Activated T-cell treated with anti-CD3 and anti-CD28 coated beads for 24 hours (primary cell): Measurements from ENCODE around the gene SIRT7.

Experiments
- DNase-seq: peaks from one replicate; pipeline ENCODE4 v3.0.0-alpha.2; 2020; ENCODE audit warnings: low read depth

The SIRT7 gene

DNA sequence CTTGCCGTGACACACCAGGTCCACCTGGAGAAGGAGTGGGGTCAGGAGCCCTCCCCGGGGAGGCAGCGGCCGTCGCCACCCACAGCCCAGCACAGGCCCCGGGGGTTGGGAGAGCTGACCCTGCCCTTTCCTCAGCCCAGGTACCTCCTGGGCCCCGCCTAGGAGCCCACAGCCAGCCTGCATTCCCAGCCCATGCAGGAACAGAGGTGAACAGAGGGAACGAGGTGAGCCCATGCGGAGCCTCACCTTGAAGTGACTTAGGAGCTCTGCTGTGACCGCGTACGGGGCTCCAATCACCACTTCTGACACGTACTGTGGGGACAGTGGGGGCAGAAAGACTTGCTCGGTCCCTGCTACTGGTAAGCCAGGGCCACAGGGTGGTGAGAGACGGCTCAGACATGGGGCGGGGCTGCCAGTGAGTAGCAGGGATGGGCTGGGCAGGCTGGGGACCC is 12.5 kb downstream of the SIRT7 start:
- no peak for DNase-seq

DNA sequence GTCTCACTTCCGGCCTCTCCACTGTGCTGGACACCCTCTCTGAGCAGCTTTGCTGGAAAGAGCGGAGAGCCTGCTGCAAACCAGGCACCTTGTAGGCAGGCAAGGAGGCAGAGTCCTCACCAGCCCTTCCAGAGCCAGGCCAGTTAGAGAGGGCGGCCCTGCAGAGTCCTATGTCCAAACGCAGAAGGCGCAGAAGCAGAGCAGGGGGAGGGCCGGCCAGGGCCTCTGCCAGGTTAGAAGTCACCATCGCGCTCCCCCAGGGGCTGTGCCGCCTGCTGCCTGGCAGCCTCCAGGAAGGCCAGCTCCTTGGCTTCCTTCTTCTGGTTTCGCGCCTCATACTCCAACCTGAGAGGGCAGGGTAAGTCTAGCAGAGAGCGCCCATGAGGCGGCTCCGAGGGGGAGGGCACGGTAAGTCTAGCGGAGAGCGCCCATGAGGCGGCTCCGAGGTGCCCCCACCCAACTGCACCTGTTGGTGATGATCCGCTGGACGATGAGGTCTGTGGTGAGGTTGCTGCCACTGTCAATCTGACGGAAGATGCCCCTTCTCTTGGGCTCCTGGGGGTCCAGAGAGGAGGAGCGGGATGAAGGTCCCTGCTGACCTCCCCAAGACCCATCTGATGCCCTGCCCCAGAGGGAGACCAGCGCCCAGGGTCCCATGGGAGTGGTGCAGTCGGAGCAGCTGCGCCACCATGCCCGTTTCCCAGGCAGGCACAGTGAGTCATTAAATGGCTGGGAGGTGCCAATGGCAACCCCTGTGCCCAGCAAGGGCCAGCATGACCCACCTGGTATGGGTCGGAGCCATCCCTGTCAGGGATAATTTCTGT is 13.2 kb downstream of the SIRT7 start:
- no peak for DNase-seq

DNA sequence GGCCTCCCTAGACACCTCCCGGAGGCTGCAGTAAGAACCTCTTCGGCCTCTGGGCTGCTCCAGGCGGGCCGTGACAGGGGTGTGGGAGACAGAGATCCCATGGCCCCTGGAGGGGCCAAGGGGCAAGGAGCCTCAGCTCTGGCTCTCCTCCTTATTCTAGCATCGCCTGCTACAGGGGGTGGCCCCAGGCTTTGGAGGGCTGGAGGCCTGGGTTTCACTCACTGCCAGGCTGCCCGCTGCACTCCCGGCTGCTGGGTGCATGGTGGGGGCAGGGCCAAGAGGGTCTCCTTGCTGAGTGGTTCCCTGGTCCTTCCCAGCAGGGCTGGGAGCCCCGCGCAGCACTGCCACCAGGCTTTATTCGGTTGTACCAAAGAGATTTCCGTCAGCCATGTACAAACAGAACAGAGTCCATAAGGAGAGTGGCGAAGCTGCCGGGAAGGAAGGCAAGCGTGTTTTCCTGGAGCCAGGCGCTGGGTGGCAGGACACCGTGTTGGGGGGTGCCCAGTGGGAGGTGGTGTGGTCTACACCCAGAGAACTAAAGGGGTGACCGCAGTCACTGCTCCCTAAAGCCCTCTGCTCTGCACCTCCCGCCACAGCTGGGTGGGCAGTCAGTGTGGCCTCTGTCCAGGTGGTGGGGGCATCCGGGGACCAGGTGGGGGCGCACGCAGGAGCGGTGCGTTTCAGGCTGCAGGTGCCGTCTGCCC is 13.9 kb downstream of the SIRT7 start:
- DNase-seq, result no peak

DNA sequence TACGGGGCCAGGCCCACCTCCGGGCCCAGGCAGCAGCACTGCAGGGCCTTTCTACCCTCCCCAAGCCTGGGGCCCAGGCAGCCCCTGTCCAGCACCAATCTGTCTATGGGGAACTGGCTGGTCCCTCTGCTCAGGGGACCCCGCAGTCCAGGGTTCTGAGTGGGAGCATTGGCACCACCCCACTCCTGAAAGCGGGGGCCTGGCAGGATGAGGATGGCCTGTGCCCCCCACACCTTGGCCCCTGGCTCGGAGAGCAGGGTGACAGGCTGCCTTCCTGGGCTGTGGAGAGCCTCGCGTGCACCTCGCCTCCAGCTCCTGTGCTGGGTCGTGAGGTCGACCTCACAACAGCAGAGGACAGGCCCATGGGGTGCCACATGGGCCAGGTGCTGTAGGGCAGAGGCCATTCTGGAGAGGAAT is 14.6 kb downstream of the SIRT7 start:
- DNase-seq, result no peak

DNA sequence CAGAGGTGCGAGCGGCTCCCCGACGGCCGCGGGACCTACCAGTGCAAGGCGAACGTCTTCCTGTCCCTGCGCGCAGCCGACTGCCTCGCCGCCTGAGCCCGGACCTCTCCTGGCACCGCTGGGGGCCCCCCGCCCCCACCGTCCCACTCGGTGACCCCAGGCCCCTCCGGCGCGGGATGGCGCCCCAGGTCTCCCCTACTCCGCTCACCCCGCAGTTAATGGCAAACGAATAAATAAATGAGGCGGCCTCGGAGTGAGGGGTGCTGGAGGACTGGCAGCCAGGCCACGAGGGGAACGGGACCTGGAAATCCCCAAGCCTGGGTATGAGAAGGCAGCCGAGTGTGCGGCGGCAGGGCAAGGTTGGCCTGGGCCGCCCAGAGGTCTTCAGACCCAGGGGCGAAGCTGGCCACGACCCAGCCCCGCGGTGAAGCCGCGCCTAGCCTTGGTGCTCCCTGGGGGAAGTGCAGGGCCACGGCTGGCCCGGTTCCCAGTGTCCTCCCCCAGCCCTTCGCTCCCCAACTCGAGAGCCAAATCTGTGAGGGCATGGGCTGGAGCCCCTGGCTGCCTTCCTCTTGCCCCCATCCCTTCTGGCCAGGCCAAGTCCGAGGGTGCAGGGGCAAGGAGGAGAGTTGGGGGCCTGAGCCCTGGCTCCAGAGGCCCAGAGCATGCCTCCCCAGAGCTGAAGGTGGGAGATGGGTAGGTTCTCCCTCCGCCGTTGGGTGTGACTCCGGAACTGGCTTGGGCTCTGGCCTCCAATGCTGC is 15.1 kb downstream of the SIRT7 start:
- no peak for DNase-seq

DNA sequence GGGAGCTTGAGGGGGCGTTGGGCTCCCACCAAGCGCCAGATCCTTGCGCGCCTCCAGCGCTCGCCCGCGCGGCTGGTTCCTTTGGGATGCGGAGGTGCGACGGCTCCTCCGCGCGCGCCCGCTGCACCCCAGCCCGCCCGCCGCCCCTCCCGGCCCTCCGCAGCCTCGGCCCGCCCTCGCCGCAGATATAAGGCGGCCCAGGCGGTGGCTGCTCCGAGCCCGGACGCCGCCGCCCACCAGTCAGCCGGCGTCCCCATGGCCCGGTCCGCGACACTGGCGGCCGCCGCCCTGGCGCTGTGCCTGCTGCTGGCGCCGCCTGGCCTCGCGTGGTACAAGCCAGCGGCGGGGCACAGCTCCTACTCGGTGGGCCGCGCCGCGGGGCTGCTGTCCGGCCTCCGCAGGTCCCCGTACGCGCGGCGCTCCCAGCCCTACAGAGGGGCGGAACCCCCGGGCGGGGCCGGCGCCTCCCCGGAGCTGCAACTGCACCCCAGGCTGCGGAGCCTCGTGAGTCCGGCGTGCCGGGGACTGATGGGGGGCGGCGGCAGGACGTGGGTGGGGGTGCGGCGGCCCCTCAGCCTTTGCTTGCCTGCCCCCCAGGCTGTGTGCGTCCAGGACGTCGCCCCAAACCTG is 15.8 kb downstream of the SIRT7 start, which contains the start of gene NPB:
Gene NPB, plus strand, starts transcription at position 216 of the 630 bp plus-strand sequence. Its CDS starts 40 bp downstream, at position 256.
- DNase-seq, result no peak

DNA sequence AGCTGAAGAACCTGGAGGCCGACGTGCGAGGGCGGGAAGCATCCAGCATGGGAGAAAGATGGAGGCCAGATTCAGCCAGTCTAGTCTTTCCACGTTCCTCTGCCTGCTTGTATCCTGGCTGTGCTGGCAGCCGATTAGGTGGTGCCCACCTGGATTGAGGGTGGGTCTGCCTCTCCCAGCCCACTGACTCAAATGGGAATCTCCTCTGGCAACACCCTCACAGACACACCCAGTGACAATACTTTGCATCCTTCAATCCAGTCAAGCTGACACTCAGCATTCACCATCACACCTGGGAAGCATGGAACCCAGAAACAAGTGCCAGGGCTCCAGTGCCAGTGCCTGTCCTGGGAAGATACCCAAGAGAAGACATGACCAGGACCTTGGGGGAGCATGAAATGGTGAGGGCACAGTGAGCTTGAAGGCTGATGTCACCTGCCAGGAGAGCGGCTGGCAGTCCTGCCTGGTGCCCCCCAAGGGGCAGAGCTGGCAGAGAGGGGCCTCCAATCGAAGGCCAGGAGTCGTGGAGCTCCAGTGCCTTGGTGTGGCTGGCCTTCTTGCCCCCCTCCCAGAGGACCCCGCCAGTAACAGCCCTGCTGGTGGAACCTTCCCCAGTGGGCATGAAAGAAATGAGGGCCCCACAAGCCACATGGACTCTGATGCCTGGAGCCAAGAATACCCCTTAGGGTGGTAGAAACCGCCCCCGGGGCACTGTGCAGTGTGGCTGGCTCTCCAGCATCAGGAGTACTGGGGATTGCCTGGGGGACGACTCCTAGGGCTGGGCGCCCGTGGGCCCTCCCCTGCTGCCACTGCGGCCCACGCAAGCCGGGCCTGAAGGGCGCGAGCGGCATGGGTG is 16.6 kb downstream of the SIRT7 start:
- DNase-seq, result no peak

DNA sequence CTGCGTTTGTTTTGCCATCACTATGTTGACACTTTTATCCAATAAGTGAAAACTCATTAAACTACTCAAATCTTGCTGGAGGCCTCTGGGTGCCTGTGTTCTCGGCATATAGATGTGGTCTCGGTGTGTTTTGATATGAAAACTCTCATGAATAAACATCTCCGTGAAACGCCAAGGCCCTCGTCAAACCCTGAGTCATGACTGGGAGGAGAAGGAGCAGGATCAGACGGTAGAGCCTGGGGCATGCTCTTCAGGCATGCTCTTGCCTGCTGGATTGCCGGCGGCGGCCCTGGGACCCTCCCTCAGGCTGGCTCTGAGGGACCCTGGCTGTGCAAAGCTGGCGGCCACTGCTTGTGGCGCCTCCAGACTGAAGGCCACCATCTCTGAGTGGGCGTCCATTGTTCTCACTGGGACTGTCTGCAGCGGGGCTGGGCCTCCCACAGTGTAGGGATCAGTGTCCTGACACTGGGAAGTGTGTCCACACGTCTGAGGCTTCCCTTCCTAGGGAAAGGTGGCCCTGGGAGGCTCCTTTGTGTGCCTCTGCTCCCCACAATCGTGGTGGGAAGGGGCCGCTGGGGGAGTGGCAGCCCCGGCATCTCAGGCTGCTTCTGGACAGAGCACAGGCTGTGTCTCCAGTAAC is 17.7 kb downstream of the SIRT7 start:
- no peak for DNase-seq

DNA sequence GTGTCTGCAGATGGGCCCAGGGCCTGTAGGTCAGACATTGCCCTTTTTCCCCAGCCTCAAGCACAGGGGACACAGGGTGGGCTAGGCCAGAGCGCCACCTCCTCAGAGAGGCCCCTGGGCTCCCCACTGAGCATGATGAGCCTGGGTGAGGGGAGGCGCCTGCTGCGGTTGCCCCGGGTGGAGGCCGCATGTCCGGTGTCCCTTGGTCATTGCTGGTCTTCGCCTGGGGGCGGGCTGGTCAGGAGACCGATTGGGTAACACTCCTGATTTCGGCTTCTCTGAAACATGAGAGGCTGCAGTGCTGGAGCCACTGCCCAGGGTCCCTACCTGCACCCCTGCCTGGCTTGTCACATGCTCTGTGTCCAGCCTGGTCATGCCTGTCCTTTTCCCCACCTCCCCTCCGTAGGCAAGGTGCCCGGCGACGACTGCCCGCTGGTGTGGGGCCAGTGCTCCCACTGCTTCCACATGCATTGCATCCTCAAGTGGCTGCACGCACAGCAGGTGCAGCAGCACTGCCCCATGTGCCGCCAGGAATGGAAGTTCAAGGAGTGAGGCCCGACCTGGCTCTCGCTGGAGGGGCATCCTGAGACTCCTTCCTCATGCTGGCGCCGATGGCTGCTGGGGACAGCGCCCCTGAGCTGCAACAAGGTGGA is 18.3 kb downstream of the SIRT7 start:
- no peak for DNase-seq

DNA sequence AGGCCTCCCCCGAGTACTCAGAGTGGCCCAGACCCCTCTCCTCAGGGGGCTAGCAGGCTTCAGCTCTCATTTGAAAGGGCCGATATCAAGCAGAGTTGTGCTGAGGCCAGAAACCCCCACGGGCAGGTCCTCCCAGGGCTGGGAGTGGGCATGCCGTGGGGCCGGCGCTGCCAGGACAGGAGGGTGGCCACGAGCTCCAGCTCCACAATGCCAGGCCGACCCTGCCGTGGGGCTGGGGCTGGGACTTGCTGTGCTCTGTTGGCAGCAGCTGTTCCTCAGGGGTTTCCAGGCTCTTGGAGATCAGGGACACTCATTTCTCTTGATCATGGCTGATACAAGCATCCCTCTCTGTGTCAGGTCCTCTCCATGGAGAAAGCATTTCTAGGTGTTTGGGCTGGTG is 19.1 kb downstream of the SIRT7 start:
- no peak for DNase-seq

DNA sequence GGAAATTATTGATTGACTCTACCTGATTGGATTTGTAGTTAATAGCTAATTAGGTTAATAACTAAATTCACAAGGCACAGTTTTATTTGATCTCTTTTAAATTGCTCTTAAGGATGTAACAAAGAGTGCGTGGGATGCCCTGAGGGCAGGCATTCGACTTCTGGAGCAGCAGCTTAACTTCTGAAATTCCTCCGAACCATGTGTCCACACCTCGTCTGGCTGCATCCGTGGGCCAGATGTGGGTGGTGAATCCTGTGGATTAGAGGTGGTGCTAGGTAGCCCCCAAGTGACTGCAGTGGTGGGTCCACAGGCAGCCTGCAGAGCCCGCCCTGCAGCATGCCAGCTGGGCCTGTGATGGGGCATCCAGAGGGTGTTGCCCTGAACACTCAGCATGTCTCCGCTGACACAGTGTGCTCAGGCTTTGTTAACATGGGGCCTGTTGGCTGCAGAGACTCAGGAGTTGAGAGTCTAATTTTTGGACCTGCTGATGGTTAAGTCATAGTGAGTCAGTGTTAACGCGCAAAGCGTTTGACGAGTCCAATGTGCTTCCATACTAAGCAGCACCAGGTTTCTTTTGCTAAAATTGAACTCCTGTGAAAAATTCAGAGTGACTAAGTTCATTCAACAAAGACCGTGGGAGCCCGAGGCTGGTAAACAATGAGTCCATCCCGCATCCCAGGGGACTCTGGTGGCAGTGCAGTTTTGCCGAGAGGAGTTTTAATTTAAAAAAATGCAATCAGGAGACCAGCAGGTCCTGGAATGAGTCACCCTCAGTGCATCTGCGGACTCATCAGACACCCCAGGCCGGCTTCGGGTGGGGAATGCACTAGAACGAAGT is 19.7 kb downstream of the SIRT7 start:
- DNase-seq, result no peak

DNA sequence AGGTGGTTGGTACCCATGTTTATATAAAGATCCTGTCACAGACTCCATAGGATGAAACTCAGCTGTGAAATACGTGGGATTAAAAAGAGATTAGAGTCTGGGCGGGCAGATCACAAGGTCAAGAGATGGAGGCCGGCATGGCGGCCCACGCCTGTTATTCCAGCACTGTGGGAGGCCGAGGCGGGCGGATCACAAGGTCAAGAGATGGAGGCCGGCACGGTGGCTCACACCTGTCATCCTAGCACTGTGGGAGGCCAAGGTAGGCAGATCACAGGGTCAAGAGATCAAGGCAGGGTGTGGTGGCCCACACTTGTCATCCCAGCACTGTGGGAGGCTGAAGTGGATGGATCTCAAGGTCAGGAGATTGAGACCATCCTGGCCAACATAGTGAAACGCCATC is 22.6 kb downstream of the SIRT7 start:
- DNase-seq, result no peak

DNA sequence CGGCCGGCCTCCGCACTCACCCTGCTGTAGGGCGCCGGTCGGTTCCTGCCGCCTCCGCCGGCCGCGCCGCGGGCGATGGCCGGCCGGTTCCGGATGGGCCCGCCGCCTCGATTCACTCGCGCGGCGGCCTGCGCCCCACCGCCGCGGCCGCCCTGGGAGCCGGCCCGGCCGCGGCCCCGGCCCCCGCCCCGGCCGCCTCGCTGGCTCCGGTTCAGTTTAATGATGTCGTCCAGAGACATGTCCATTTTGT is 26.7 kb downstream of the SIRT7 start:
- no peak for DNase-seq

DNA sequence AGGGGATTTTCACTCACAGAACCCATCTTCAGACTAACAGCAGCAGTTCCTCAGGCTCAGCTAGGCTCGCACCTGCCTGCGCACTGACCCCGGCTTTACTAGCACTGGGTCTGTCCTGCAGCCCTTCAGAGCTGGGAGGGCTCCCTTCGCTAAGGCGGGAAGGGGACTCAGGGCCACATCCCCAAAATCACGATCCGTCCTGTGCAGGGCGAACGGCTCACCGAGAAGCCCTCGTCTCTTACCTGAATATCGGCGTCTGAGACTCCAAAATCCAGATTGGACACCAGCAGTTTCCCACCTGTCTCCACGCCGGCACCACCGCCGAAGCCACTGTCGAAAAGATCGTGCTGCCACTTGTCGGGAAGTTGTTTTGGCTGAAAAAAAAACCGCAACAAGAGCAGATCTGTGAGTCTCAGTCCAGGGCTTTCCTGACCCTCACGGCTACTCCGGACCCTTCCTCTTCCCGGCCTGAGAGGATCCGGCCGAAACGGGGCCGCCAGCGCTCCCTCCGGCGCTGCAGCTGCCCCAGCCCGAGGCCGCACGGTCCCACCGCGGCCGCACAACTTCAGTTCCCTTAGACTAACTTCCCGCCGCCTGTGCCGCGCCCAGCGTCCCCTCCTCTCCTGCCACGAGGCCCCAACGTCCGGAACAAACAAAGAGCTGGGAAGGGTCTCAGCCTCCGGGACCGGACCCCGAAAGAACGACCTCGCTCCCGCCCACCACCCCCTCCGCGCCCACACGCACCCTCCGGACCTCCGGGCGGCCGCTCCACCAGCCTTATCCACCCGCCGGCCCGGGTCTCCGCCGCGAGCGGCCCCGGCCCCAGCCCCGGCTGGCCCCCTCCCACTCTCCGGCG is 27.3 kb downstream of the SIRT7 start:
- no peak for DNase-seq

DNA sequence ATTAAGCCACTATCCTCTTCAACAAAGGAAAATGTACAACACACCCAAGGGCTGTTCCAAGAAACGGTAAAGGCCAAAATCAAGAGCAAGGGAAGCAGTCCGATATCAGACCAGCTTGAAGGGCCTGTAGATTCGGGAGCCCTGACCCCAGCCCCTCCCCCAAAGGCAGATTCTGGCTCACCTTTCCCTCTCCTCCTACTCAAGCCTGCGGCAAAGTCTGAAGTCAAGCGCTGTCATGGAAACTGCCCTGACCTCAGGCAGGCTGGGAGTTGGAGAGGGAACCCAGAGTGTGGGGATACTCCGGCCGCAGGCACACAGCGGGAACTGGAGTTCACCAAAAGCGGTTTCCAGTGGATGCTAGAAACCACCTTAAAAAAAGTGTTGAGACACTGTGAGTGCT is 28.4 kb downstream of the SIRT7 start:
- no peak for DNase-seq

DNA sequence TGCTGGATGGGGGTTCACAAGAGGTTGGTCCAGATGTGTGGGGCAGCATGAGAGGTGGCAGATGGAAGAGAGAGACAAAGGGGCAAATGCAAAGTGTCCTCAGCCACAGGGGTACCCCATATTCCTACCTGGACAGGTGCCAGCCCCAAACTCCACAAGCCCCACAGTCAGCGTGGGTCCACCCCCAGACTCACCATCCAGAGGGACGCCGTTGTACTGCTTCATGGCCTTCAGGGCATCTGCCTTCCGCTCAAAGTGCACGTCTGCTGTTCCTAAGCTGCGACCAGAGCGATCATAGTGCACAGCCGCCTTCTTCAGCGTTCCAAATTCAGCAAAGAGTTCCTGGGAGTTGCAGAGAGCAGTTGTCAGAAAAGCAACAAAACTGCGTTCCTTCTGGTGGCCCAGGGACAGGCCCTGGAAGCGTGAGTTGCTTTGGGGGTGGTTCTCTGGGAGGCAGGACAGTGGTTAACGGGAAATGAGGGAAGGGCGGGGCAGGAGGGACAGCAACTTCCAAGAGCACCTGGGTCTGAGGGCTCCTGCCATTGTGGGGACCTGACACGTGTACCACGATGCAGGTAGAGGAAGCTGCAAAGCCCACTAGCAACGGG is 28.9 kb downstream of the SIRT7 start:
- no peak for DNase-seq

DNA sequence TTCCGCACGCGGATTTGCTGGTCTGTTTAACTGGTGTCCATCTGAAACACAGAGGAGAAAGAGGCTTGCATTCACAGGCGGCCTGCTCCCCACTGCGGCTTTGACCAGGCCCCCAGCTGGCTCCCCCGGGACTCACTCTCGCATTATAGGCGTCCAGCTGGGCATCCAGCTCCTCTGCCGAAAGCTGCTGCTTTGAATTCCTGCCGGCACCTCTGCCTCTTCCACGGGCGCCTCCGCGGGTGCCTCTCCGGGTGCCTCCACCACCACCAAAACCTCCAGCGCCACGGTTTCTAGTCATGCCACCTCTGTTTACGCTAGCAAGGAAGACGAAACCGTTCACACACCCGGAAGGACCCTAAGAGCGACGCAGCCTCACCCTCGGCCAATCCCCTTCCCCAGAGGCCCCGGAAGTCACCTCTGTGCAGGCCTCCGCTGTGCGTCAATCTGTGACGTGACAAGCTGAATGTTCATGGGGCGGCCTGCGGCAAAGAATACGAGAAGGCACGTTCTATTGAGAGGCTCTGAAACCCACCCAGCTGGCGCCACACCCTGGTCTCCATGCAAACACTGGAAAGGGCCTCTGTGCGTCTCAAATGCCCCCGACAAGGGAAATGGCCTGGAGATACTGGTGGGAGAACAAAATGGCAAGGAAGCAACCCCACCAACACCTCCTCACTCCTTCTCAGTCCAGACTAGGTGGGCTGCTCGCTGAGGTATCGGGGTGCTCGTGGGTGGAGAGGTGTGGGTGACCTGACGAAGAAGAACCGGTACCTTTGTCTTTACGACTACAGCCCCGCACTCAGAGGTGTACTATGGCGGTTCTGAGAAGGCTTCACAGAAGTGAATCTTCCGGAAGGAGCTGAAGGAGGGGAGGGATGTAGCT is 29.6 kb downstream of the SIRT7 start:
- no peak for DNase-seq
